Suprapubic skin (tissue), 4 donors: ENCODE measurements around the gene TMEM86B.

Experiments
- CTCF ChIP-seq, 2 donors: fragments of 200-600 bp in 1 of 2; fragments of 450-650 bp in 1 of 2; sonication (generic) in 1 of 2; IDR thresholded peaks; one replicate each; pipeline ENCODE4 v1.5.1; 2016 to 2019; ENCODE audit warnings: antibody characterized with exemption in 2 of 2, mild to moderate bottlenecking in 1 of 2, moderate library complexity in 1 of 2
- POLR2A ChIP-seq, 2 donors: fragments of 450-650 bp; IDR thresholded peaks; one replicate each; pipeline ENCODE4 v1.6.1; 2017; ENCODE audit warnings: antibody characterized with exemption in 2 of 2, mild to moderate bottlenecking in 2 of 2, moderate library complexity in 2 of 2
- POLR2AphosphoS5 ChIP-seq, 3 donors: sonication (generic); formaldehyde crosslinking; IDR thresholded peaks; one replicate each; pipeline ENCODE4 v1.6.1; 2017; ENCODE audit warnings: antibody characterized with exemption in 3 of 3

GRCh38 chr19:55228015-55228391 is 560 bp downstream of the TMEM86B start:
- TF ChIP-seq CTCF (IDR thresholded peaks at IDR 0.05) (no peak), POLR2A (IDR thresholded peaks at IDR 0.05) (no peak), POLR2AphosphoS5 (IDR thresholded peaks at IDR 0.05) (no peak)
